Nephron (organoid): ENCODE measurements around the gene TRPC4.

Source experiments
- H3K27ac Mint-ChIP-seq, 3 experiments: 2 replicates each; pipeline ENCODE4 v1.8.0; 2020; ENCODE audit warnings: mixed read lengths in 3 of 3, mild to moderate bottlenecking in 2 of 3, moderate library complexity in 1 of 3
- H3K27me3 Mint-ChIP-seq: 2 replicates; pipeline ENCODE4 v1.8.0; 2021; ENCODE audit warnings: low read depth, mild to moderate bottlenecking, moderate library complexity, mixed read lengths
- H3K36me3 Mint-ChIP-seq: 2 replicates; pipeline ENCODE4 v1.8.0; 2020; ENCODE audit warnings: low read depth, mixed read lengths
- H3K4me1 Mint-ChIP-seq: 2 replicates; pipeline ENCODE4 v1.8.0; 2020; ENCODE audit warnings: mixed read lengths
- H3K4me3 Mint-ChIP-seq, 3 experiments: 2 replicates each; pipeline ENCODE4 v1.8.0; 2020; ENCODE audit warnings: mild to moderate bottlenecking in 3 of 3, mixed read lengths in 3 of 3, moderate library complexity in 2 of 3
- H3K9me3 Mint-ChIP-seq: 2 replicates; pipeline ENCODE4 v1.8.0; 2020; ENCODE audit warnings: mixed read lengths
- TF ChIP-seq, protein P1 (sequence below), 3 experiments: fragments of 200-600 bp; sonication (generic); IDR thresholded peaks; one replicate each; pipeline ENCODE4 v1.5.0; 2021; ENCODE audit warnings: antibody characterized with exemption in 3 of 3; ENCODE audit not compliant: unreplicated experiment in 3 of 3

Gene TRPC4

DNA sequence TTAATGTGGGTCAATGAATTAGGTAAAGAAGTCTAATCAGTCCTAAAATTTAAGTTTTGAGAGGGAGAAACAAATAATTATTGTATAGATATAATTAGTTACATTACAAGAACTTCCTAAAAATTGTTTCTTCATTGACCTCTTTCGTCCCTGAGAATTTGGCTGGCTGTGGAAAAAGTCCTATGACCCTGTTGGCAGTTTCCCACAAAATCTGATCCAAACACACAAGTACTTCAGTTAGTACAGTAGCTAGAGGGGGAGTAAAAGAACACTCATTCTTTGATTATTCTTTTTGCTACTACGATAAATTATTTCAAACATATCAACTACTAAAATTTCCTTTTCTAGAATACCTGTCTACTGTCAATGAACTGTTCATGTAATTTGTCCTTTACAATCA is 282.3 kb downstream of the TRPC4 start:
- TF ChIP-seq, protein P1, sequence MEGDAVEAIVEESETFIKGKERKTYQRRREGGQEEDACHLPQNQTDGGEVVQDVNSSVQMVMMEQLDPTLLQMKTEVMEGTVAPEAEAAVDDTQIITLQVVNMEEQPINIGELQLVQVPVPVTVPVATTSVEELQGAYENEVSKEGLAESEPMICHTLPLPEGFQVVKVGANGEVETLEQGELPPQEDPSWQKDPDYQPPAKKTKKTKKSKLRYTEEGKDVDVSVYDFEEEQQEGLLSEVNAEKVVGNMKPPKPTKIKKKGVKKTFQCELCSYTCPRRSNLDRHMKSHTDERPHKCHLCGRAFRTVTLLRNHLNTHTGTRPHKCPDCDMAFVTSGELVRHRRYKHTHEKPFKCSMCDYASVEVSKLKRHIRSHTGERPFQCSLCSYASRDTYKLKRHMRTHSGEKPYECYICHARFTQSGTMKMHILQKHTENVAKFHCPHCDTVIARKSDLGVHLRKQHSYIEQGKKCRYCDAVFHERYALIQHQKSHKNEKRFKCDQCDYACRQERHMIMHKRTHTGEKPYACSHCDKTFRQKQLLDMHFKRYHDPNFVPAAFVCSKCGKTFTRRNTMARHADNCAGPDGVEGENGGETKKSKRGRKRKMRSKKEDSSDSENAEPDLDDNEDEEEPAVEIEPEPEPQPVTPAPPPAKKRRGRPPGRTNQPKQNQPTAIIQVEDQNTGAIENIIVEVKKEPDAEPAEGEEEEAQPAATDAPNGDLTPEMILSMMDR (IDR thresholded peaks at IDR 0.05; ENCODE audit: unreplicated experiment in 3 of 3) = no peak
- Mint-ChIP-seq H3K36me3 (peaks cover 61% of the 10 kb centered on the region), H3K9me3 (no peaks in the 10 kb centered on the region), H3K4me1 (peaks cover 6% of the 10 kb centered on the region), H3K27ac (no peak overlapping the region), H3K27me3 (no peaks in the 10 kb centered on the region), H3K4me3 (no peak overlapping the region)
